ENCODE data around the gene UMAD1.

UMAD1 gene

GRCh38 chr7:7750571-7751242 is 110.2 kb downstream of the UMAD1 start:
- DNase-seq (ENCODE audit: low read depth) = no peak
- H3K4me3 ChIP-seq (ENCODE audit: low read depth, low read length) = no peak overlapping the region
- TF ChIP-seq CTCF (IDR thresholded peaks at IDR 0.05; ENCODE audit: control insufficient read depth, extremely low read depth, insufficient read depth) = no peak

- TF ChIP-seq CTCF (IDR thresholded peaks at IDR 0.05; ENCODE audit: control insufficient read depth, extremely low read depth, insufficient read depth) = no peak
- H3K4me3 ChIP-seq (ENCODE audit: low read depth, low read length) = no peak overlapping the region
- DNase-seq (ENCODE audit: low read depth) = no peak
Observed at GRCh38 chr7:7751243-7752092, 110.9 kb downstream of the UMAD1 start.

GRCh38 chr7:7756577-7756976 is 116.0 kb downstream of the UMAD1 start:
- TF ChIP-seq CTCF (IDR thresholded peaks at IDR 0.05; ENCODE audit: control insufficient read depth, extremely low read depth, insufficient read depth) = no peak
- no peak overlapping the region for H3K4me3 ChIP-seq (ENCODE audit: low read depth, low read length)
- no peak for DNase-seq (ENCODE audit: low read depth)

- no peak for DNase-seq (ENCODE audit: low read depth)
Observed at GRCh38 chr7:7757576-7757975, 117.0 kb downstream of the UMAD1 start.

GRCh38 chr7:7761340-7761973 is 120.9 kb downstream of the UMAD1 start:
- no peak for DNase-seq (ENCODE audit: low read depth)
- peak; percentile 40 for TF ChIP-seq CTCF (IDR thresholded peaks at IDR 0.05; ENCODE audit: control insufficient read depth, extremely low read depth, insufficient read depth)
- H3K4me3 ChIP-seq (ENCODE audit: low read depth, low read length) = no peak overlapping the region

More at GRCh38 chr7:7757576-7757975, 117.0 kb downstream of the UMAD1 start:
- no peak for TF ChIP-seq CTCF (IDR thresholded peaks at IDR 0.05; ENCODE audit: control insufficient read depth, extremely low read depth, insufficient read depth)
- H3K4me3 ChIP-seq (ENCODE audit: low read depth, low read length) = no peak overlapping the region

- no peak for TF ChIP-seq CTCF (IDR thresholded peaks at IDR 0.05; ENCODE audit: control insufficient read depth, extremely low read depth, insufficient read depth)
- DNase-seq (ENCODE audit: low read depth) = no peak
- H3K4me3 ChIP-seq (ENCODE audit: low read depth, low read length) = no peak overlapping the region
Observed at GRCh38 chr7:7761974-7762779, 121.6 kb downstream of the UMAD1 start.

Measured in LNCaP clone FGC (cell line).